Hematopoietic multipotent progenitor cell treated with erythropoietin and hydrocortisone succinate and interleukin-3 and kit ligand, for 15 days (in vitro differentiated cells): Measurements from ENCODE around the gene RHBDD1.

Experiments
- DNase-seq: peaks from one replicate; pipeline ENCODE4 v3.0.0-alpha.2; 2015; ENCODE audit warnings: low spot score

The RHBDD1 gene

DNA sequence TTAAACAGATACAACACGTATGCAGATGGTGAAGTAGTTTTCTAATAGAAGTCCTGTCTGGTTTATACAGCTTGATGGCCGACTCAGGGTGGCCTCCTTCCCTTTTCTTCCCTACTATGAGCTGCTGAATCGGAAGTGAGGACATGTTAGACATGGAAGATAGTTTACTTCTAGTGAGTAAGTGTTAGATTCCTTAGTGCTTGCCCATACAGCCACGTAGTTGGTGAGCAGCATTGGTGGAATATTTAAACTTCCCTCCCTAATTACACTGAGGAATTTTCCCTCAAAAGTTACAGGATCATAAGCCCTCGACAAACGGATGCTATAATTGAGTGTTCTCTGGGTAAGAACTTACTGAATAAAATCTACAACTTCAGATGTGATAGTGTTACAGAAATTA is 52.1 kb downstream of the RHBDD1 start:
- DNase-seq, result no peak

DNA sequence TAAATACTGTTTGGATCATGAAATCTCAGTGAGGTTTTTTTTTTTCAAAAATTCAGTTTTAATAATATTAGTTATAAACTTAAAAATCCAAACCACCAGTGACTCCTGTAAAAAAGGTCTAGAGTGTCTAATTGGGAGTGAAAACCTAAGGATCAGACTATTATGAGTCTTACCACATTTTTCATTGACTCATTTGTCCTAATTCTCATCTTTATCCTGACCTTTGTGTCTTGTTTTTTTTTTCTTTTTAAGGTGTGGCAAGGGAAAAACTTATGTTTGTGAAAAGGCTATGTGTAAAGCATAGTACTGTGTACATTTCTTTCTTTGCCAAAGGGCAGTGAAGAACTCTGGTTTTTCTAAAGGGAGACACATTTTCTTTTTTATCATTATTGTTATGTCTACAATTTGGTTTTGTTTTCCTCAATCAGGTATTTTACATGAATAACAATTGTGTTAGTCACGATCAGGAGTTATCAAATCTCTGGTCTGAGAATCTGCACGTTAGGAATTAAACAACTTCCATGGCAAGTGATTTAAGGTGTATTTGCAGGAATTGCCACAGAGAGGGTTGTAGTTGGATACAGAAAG is 52.6 kb downstream of the RHBDD1 start:
- no peak for DNase-seq

- no peak for DNase-seq
Measured at GRCh38 chr2:226888971-226889370, 53.1 kb downstream of the RHBDD1 start.

- no peak for DNase-seq
Measured at GRCh38 chr2:226890286-226890685, 54.4 kb downstream of the RHBDD1 start.

DNA sequence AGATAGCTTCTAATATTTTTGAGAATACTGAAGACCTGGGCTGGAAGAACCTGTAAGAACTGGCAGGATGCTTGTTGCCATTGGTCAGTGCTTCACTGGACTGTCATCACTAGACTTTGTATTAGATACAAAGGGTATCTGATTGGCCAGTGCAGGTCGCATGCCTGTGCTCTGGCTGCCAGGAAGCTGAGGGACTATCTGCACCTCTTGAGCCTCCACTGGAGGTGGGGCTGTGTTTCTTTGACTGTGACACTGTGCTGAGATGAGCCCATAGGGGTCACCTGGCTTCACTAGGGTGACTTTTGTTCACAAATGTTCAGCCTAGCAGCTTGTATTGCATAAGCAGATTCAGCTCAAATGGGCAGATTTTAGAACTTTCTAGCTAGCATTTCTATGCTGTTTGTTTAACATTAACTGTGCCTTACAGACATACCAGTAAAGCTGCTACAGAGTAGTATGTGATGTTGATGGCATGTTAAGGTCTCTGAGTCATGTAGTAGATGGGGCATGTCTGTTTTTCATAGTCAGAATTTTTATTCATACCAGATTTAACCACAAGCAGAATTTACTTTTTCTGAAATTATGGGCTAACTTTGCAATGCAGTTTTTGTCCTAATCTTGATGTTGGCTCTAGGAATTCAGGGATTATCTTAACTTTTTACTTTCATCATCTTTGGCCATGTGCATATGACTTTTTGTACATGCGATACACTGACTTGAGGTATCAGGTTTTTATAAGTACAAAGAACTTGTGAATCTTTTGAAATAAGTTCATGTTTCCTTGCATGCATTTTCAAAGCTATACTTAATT is 56.1 kb downstream of the RHBDD1 start:
- no peak for DNase-seq

- no peak for DNase-seq
Measured at GRCh38 chr2:226892729-226893128, 56.9 kb downstream of the RHBDD1 start.

GRCh38 chr2:226893216-226893615 is 57.4 kb downstream of the RHBDD1 start:
- DNase-seq, result no peak

DNA sequence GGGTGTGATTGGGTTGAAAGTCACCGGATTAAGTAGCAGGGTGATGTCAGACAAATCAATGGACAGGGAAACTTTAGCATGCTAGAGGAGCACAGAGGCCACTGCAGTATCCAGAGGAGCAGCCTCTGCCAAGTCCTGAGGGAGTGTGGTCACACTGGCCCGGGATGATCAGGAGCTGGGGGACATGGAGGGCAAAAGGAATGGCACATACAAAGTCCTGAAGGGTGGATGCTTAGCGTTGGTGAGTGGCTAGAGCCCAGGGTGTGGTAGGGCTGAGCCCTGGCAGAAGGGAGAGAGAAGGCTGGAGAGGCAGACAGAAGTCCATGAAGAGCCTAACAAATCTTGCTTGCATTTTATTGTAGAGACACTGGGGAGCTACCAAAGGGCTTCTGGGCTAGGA is 58.9 kb downstream of the RHBDD1 start:
- no peak for DNase-seq

- DNase-seq, result no peak
Measured at GRCh38 chr2:226895579-226895978, 59.7 kb downstream of the RHBDD1 start.

GRCh38 chr2:226898121-226898520 is 62.3 kb downstream of the RHBDD1 start:
- DNase-seq, result no peak

- DNase-seq, result no peak
Measured at GRCh38 chr2:226898897-226899296, 63.0 kb downstream of the RHBDD1 start.

DNA sequence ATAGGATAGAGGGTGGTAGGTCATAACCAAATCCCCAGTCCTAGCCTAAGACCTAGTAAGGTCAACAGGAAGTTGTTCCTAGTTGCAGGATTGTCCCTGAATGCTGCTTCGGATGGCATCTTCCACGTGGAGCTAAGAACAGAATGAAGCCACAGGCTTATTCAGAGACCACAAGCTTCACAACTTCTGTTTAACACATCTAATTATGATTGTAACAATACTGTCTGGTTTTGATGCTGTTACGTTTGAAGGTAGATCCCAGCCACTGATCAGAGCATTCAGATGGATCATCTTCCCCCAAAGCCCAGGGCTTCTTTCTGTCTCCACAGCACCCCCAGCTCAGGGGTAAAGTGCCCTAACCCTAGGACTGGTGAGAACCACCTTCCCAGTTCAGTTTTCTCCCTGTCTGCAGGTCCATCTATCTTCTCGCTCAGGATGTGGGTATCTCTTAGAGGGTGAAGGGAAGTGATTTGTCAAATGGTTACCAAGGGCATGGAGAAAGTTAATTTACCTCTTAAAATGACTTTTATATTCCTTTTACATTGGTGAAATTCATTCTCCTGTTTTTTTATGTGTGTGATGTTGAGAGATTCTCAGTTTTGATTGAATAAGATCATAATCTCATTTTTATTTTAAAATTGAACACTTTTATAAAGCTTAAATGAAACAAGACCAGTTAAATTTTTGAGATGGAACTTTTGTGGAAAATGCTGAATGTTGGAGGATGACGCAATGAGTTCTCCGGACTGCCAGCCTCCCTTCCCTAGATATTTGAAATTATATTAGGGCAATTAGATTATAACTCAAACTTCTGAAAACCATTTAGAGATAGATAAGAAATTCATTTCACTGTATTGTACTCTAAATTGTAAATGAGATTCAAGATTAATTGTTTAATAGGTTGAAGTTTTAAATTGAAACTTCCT is 66.5 kb downstream of the RHBDD1 start:
- no peak for DNase-seq

- no peak for DNase-seq
Measured at GRCh38 chr2:226903179-226903578, 67.3 kb downstream of the RHBDD1 start.

GRCh38 chr2:226904592-226904991 is 68.7 kb downstream of the RHBDD1 start:
- DNase-seq, result no peak

GRCh38 chr2:226905718-226906117 is 69.9 kb downstream of the RHBDD1 start:
- no peak for DNase-seq

DNA sequence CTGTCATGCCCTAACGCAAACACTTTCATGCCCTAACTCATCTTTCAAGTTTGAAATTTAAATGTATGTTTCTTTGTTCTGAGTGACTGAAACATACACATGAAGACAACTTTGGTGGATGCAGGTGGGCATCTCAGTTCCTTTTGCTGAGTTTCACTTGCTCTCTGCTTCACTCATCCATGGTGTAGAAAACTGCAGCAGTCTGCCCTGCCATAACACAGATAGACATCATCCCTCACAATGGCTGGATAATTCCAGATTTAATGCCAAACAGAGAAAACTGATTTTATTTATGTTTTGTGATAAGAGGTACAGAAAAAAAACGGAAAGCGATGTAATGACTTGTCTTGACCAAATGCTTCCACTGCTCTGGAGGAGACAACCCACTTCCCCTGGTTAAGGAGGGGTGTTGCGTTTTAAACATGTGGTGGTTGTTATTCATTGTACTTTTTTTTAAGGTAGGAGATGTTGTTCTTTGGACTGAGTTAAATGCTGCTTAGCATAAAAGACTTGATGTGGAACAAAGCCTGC is 70.4 kb downstream of the RHBDD1 start:
- DNase-seq, result no peak

- DNase-seq, result no peak
Measured at GRCh38 chr2:226909126-226909525, 73.3 kb downstream of the RHBDD1 start.

- no peak for DNase-seq
Measured at GRCh38 chr2:226909836-226910235, 74.0 kb downstream of the RHBDD1 start.

GRCh38 chr2:226910384-226910783 is 74.5 kb downstream of the RHBDD1 start:
- no peak for DNase-seq

DNA sequence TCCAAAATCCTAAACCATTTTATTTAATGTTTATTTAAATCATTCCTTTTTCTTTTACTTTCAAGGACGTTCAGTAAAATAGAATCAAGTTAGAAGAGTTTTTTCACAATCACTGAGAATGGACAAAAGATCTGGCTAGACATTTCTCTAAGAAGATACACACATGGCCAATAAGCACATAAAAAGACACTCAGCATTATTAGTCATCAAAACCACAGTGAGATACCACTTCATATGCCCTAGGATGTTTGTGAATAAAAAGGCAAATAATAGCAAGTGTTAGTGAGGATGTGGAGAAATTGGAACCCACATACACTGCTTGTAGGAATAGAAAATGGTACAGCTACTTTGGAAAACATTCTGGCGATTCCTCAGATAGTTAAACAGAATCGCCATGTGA is 76.1 kb downstream of the RHBDD1 start:
- DNase-seq, result no peak

DNA sequence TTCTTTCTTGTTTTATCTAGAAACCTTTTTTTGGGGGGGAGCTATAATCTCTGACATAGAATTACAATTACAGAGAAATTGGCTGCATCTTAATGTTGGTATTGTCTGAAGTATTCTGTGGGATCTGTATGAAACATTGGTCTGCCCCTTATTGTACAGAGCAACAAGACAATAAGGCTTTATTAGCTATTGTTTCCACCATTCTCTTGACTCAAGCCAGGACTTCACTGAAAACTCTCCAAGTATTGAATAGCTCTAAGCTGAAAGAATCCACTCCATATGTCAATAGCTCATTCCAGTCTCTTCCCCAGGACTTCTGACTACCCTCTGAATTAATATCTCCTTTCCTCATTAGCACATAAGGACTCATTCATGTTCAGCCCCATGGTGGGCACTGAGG is 77.8 kb downstream of the RHBDD1 start:
- no peak for DNase-seq

DNA sequence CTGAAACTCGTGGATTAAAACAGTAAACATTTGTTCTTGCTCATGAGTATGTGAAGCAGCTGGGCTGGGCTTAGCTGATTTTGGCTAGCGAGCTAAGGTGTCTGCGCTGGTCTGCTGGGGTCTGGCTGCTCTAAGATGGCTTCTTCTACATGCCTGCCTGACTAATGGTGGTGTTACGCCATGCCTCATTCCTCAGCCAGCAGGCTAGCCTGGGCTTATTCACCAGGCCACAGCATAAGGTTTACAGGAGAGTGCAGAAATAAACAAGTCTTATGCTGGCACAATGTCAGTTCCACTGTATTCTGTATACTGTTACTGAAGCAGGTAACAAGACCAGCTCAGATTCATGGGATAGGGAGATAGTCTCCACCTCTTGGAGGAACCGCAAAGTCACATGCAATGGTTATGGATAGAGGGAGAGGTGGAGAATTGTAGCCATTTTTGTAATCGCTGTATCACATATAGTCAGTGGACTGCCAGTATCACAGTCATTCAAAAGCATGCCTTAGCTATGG is 80.0 kb downstream of the RHBDD1 start:
- no peak for DNase-seq
